Left lung (tissue), 10 donors: Measurements from ENCODE around the gene ENOX2. TPM values are rescaled to one million over a fixed set of nuclear protein-coding genes. Genes with fewer than 3 reads are reported as not detected.
"Not testable (repeated sequence)": the region's sequence is repeated elsewhere in the genome, so short reads cannot be mapped to it uniquely, and the experiment has no call there.

ENCODE experiments used
- ATAC-seq: fragments of 200-7000 bp; cut with Tn5 transposase; one replicate; pipeline ENCODE4 v1.9.1; 2020; ENCODE audit warnings: moderate library complexity
- DNase-seq, 4 donors: peaks; one replicate each; pipeline ENCODE4 v3.0.0-alpha.2; 2013 to 2020
- H3K27ac ChIP-seq, 2 donors: fragments of 200-600 bp; sonication (generic) in 1 of 2; one replicate each; pipeline versions ENCODE4 v1.5.0 to v1.8.0; 2020 to 2021
- H3K27me3 ChIP-seq, 2 donors: fragments of 200-600 bp; sonication (generic) in 1 of 2; one replicate each; pipeline versions ENCODE4 v1.5.0 to v1.8.0; 2020 to 2021
- H3K36me3 ChIP-seq, 2 donors: fragments of 200-600 bp; sonication (generic) in 1 of 2; one replicate each; pipeline versions ENCODE4 v1.5.0 to v1.8.0; 2020 to 2021
- H3K4me1 ChIP-seq, 2 donors: fragments of 200-600 bp; one replicate each; pipeline ENCODE4 v1.8.0; 2021
- H3K4me3 ChIP-seq, 2 donors: fragments of 200-600 bp; sonication (generic) in 1 of 2; one replicate each; pipeline versions ENCODE4 v1.5.0 to v1.8.0; 2020 to 2021; ENCODE audit warnings: mild to moderate bottlenecking in 1 of 2
- H3K9me3 ChIP-seq, 2 donors: fragments of 200-600 bp; sonication (generic) in 1 of 2; one replicate each; pipeline versions ENCODE4 v1.5.0 to v1.8.0; 2020 to 2021
- intact Hi-C, 2 donors: fragments of 100-400 bp; cut with DNase I; formaldehyde crosslinking; loops; one replicate each; pipeline versions ENCODE4 v1.11.2 to v1.14.2; 2022
- polyA plus RNA-seq, 6 donors: library from polyadenylated mRNA; unstranded; fragments of 120-200 nt; gene quantifications; one replicate each; pipeline ENCODE4 v1.2.1, GENCODE V29; 2013; ENCODE audit not compliant: insufficient read length in 6 of 6
- total RNA-seq, 2 donors: library from RNA; stranded (reverse); fragmentation: NEBNext Ultra II Directional; extraction: Animal tissue kit (Norgen Biotek cat#: 25700); gene quantifications; one replicate each; pipeline ENCODE4 v1.2.1, GENCODE V29; 2021
- TF ChIP-seq, protein P1 (sequence below), 2 donors: fragments of 200-600 bp; sonication (generic) in 1 of 2; IDR thresholded peaks; one replicate each; pipeline versions ENCODE4 v1.5.0 to v1.8.0; 2021; ENCODE audit warnings: antibody characterized with exemption in 2 of 2
- donor health status: DM: no; HTN: yes; CAD: no.
- donor health status: DM: no; HTN: no; CAD: no.

ENOX2 gene
- total and polyA plus RNA-seq, 8 donors, result 2.0 to 13.4 (median 11.0) TPM

DNA sequence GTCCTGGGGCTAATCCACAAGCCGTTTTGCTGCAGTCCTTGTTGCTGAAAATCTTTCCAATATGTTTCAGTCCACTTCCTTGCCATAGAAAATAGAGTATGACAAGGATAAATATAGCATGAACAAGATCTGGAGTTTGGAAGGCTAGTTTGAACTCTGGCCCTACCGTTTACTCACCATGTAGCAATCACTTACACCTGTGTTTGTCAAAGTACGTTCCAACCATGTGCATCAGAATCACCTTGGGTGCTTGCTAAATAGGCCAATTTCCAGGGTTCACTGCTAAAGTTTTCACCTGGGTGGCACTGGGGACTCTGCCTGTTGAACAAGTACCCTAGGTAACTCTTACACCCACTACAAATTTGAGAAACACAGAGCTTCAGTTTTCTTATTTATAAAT, 188.9 kb downstream of the ENOX2 start:
- H3K27me3 ChIP-seq, result no peaks in the 10 kb centered on the region
- no peak for ATAC-seq
- no peak for DNase-seq
- intact Hi-C loops, result no loop called here
- H3K36me3 ChIP-seq, result no peaks in the 10 kb centered on the region
- TF ChIP-seq, protein P1, sequence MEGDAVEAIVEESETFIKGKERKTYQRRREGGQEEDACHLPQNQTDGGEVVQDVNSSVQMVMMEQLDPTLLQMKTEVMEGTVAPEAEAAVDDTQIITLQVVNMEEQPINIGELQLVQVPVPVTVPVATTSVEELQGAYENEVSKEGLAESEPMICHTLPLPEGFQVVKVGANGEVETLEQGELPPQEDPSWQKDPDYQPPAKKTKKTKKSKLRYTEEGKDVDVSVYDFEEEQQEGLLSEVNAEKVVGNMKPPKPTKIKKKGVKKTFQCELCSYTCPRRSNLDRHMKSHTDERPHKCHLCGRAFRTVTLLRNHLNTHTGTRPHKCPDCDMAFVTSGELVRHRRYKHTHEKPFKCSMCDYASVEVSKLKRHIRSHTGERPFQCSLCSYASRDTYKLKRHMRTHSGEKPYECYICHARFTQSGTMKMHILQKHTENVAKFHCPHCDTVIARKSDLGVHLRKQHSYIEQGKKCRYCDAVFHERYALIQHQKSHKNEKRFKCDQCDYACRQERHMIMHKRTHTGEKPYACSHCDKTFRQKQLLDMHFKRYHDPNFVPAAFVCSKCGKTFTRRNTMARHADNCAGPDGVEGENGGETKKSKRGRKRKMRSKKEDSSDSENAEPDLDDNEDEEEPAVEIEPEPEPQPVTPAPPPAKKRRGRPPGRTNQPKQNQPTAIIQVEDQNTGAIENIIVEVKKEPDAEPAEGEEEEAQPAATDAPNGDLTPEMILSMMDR (IDR thresholded peaks at IDR 0.05), result no peak
- H3K4me3 ChIP-seq, result no peak overlapping the region
- H3K9me3 ChIP-seq, result no peaks in the 10 kb centered on the region
- no peaks in the 10 kb centered on the region for H3K4me1 ChIP-seq
- no peak overlapping the region for H3K27ac ChIP-seq

DNA sequence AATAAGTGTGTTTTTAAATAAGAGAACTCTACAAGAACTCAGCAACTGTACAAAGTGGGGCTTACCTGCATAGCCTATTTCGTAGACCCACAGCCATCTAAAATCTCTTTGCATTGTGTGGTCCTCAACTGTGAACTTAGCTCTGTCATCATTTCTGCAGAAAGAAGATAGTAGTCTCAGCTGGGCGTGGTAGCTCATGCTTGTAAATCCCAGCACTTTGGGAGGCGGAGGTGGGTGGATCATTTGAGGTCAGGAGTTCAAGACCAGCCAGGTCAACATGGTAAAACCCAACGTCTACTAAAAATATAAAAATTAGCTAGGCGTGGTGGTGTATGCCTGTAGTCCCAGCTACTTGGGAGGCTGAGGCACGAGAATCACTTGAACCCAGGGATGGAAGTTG, 193.8 kb downstream of the ENOX2 start:
- H3K36me3 ChIP-seq, intact Hi-C loops, H3K27me3 ChIP-seq, ATAC-seq, H3K9me3 ChIP-seq, H3K27ac ChIP-seq, DNase-seq, H3K4me3 ChIP-seq, H3K4me1 ChIP-seq: not testable (repeated sequence)

DNA sequence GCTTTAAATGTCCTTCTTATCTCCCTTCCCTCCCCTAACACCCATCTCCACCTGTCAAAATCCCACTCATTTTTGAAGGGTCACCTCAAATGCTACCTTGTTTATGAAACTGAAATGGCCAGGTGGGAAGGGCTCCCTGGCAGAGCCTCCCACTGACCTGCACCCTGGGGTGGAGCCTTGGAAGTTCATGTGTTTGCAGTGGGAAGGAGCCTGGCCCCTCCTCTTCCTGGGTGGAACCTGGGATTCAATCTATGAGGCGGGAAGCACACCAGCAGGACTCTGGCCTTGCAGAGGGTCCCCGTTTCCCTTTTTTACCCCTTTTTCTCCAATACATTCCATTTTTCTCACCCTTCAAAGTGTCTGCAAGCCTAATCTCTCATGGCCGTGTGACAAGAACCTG, 197.4 kb downstream of the ENOX2 start:
- no peaks in the 10 kb centered on the region for H3K9me3 ChIP-seq
- H3K4me3 ChIP-seq, result no peak overlapping the region
- intact Hi-C loops, result no loop called here
- no peaks in the 10 kb centered on the region for H3K27me3 ChIP-seq
- DNase-seq (no peak), ATAC-seq (no peak)
- TF ChIP-seq, protein P1 (IDR thresholded peaks at IDR 0.05), result no peak
- H3K36me3 ChIP-seq, result no peaks in the 10 kb centered on the region
- no peaks in the 10 kb centered on the region for H3K4me1 ChIP-seq
- H3K27ac ChIP-seq, result no peak overlapping the region

DNA sequence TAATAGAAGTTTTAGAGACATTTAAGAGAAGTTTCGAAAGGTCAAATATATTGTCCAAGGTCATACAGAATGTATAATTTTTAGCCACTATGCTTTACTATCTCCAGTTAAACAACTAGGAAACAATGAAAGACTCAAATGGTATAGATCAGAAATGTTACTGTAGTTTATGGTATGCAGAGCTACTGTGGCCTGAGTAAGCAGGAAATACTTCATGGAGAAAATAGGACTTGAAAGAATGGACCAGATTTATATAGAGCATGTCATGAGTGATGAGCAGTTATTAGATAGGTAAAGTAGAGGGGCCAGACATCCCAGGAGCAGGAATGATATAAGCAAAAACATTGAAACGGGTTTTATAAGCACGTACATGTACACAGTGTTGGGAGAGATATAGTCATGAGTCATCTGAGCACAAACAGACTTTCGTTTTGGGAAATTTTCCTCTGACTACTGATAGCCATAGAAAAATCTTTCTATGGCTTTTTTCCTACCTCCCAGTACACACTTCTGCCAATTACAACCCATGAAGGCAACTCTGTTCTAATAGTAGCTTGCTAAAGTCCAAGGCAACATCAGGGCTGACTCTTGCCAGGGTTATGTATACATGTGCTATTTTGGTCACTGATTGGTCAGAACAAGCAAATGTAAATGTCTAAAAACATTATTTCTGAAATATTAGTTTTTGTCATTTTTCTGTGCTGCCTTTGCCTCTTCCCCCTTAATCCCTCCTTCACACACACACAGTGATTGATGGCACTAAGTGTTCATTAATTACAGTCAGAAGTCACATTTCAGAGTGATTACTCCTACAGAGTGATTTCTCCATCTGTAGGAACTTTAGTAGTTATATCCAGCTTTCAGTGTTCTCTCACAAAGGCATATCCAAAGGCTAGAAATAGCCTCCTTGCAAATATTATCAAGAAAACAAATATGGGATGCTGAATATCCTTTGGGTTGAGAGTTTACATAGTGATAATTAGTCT, 198.7 kb downstream of the ENOX2 start:
- intact Hi-C loops, result no loop called here
- Histone ChIP-seq H3K4me3 (no peak overlapping the region), H3K36me3 (no peaks in the 10 kb centered on the region), H3K27me3 (no peaks in the 10 kb centered on the region), H3K27ac (no peak overlapping the region), H3K9me3 (no peaks in the 10 kb centered on the region), H3K4me1 (no peaks in the 10 kb centered on the region)
- TF ChIP-seq, protein P1 (IDR thresholded peaks at IDR 0.05), result no peak
- no peak for DNase-seq
- peak; percentile 22 for ATAC-seq

DNA sequence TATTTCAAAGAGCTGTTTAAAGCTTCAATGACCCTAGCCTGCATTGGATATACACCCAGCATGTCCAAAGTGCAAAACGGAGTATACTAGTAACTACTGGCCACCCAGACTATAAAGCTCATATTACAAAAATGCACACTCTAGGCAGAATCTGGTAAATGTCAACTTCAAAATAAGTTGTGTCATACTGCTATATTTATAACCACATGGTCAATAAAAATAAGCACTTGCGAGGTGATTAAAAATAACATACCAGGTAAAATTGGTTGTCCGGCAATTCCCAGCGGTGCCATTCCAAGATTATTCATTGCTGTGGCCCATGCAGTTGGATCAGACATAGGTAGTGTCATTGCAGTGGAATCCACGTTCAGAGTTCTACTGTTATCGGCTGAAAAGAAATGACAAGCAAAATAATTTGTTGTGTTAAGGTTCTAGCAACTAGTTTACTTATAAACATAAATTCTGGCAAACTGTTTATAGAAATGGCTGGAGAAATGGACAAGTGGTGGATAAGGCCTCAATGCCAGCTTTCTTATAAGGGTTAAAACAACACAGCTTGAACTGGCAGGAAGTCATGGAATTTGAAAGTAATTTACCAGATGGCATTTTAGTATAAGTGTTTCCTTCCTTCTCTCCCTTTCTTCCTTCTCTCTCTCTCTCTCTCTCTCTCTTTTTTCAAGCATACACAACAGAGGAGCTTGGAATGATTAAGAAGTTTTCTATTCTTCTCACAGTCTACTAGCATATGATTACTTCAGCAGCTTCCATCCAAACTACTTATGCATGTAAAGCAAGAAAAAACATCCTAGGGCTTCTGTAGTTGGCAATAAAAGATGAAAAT, 199.9 kb downstream of the ENOX2 start:
- H3K27ac ChIP-seq, result no peak overlapping the region
- ATAC-seq (no peak), DNase-seq (no peak)
- no peaks in the 10 kb centered on the region for H3K9me3 ChIP-seq
- no peak overlapping the region for H3K4me3 ChIP-seq
- TF ChIP-seq, protein P1 (IDR thresholded peaks at IDR 0.05), result no peak
- no peaks in the 10 kb centered on the region for H3K4me1 ChIP-seq
- H3K36me3 ChIP-seq, result no peaks in the 10 kb centered on the region
- intact Hi-C loops, result no loop called here
- no peaks in the 10 kb centered on the region for H3K27me3 ChIP-seq
